ENCODE data around the gene ZMPSTE24.
A peak's percentile ranks its signal among the peaks of the same experiment; 100 is the strongest.

Gene ZMPSTE24

GRCh38 chr1:40264354-40264781 is 6.3 kb downstream of the ZMPSTE24 start:
- no peak for DNase-seq

- no peak for DNase-seq
Observed at GRCh38 chr1:40265298-40265697, 7.3 kb downstream of the ZMPSTE24 start.

- DNase-seq, result no peak
Observed at GRCh38 chr1:40265919-40266318, 7.9 kb downstream of the ZMPSTE24 start.

GRCh38 chr1:40266786-40267535 is 8.9 kb downstream of the ZMPSTE24 start:
- no peak for DNase-seq

- DNase-seq, result no peak
Observed at GRCh38 chr1:40267767-40268187, 9.7 kb downstream of the ZMPSTE24 start.

GRCh38 chr1:40268211-40268610 is 10.2 kb downstream of the ZMPSTE24 start:
- DNase-seq, result no peak

GRCh38 chr1:40270152-40270834 is 12.3 kb downstream of the ZMPSTE24 start:
- DNase-seq, result no peak

- DNase-seq, result no peak
Observed at GRCh38 chr1:40272653-40273213, 14.7 kb downstream of the ZMPSTE24 start.

GRCh38 chr1:40273547-40274166 is 15.6 kb downstream of the ZMPSTE24 start:
- DNase-seq, result no peak

GRCh38 chr1:40274331-40274730 is 16.3 kb downstream of the ZMPSTE24 start:
- no peak for DNase-seq

- DNase-seq, result no peak
Observed at GRCh38 chr1:40276122-40276521, 18.1 kb downstream of the ZMPSTE24 start.

GRCh38 chr1:40281853-40282252 is 23.8 kb downstream of the ZMPSTE24 start:
- peak; percentile 74 for DNase-seq

GRCh38 chr1:40291293-40291692 is 33.3 kb downstream of the ZMPSTE24 start:
- no peak for DNase-seq

- no peak for DNase-seq
Observed at GRCh38 chr1:40299366-40300248, 41.6 kb downstream of the ZMPSTE24 start.

GRCh38 chr1:40300249-40300567 is 42.2 kb downstream of the ZMPSTE24 start:
- DNase-seq, result no peak

GRCh38 chr1:40300651-40301050 is 42.6 kb downstream of the ZMPSTE24 start:
- DNase-seq, result no peak

GRCh38 chr1:40301066-40301465 is 43.0 kb downstream of the ZMPSTE24 start:
- DNase-seq, result no peak

- no peak for DNase-seq
Observed at GRCh38 chr1:40301541-40302299, 43.7 kb downstream of the ZMPSTE24 start.

GRCh38 chr1:40302475-40302874 is 44.4 kb downstream of the ZMPSTE24 start:
- no peak for DNase-seq

GRCh38 chr1:40303051-40303771 is 45.2 kb downstream of the ZMPSTE24 start:
- no peak for DNase-seq

GRCh38 chr1:40303790-40304189 is 45.8 kb downstream of the ZMPSTE24 start:
- DNase-seq, result no peak
